PC-3 (cell line): Measurements from ENCODE around the gene ICAM2. TPM values are rescaled to one million over a fixed set of nuclear protein-coding genes. Genes with fewer than 3 reads are reported as not detected.

ENCODE experiments used
- ATAC-seq: fragments of 200-7000 bp; cut with Tn5 transposase; 2 replicates; pipeline ENCODE4 v1.9.1; 2020; ENCODE audit warnings: mild to moderate bottlenecking, moderate library complexity
- BruUV-seq: library from RNA; stranded (reverse); fragments of 400-500 nt; replicated peaks from 2 replicates; lab custom pipeline; 2021; lab: Mats Ljungman, UMichigan
- CTCF ChIA-PET: fragments of 300-600 bp; sonication (Branson Sonifier 250); formaldehyde crosslinking; loops from one replicate; lab custom pipeline; 2022; ENCODE audit warnings: antibody characterized with exemption; lab: Charles Lee
- POLR2A ChIA-PET: fragments of 300-600 bp; sonication (Branson Sonifier 250); formaldehyde crosslinking; loops from one replicate; lab custom pipeline; 2022; ENCODE audit warnings: antibody characterized with exemption; ENCODE audit not compliant: unreplicated experiment; lab: Charles Lee
- DNase-seq: peaks from one replicate; pipeline ENCODE4 v3.0.0-alpha.2; 2015
- H2AFZ ChIP-seq: fragments of 300-600 bp; sonication (generic); 2 replicates; pipeline ENCODE4 v1.6.0; 2016; ENCODE audit warnings: antibody characterized with exemption, low read length
- H3F3A ChIP-seq: fragments of 300-600 bp; sonication (generic); one replicate; pipeline ENCODE4 v1.6.0; 2017; ENCODE audit warnings: antibody characterized with exemption, low read length, control low read depth, mild to moderate bottlenecking; ENCODE audit not compliant: unreplicated experiment
- H3K27ac ChIP-seq: fragments of 300-600 bp; sonication (generic); 2 replicates; pipeline ENCODE4 v1.5.1; 2016; ENCODE audit warnings: mild to moderate bottlenecking, low read length
- H3K27me3 ChIP-seq: fragments of 300-600 bp; sonication (generic); 2 replicates; pipeline ENCODE4 v1.6.1; 2016; ENCODE audit warnings: low read length, mixed read lengths
- H3K36me3 ChIP-seq: fragments of 300-600 bp; sonication (generic); 2 replicates; pipeline ENCODE4 v1.6.1; 2016; ENCODE audit warnings: low read depth, mixed run types, low read length, mixed read lengths
- H3K4me1 ChIP-seq: fragments of 300-600 bp; sonication (generic); 2 replicates; pipeline ENCODE4 v1.5.1; 2016; ENCODE audit warnings: low read length; ENCODE audit not compliant: insufficient read depth
- H3K4me2 ChIP-seq: fragments of 300-600 bp; sonication (generic); 2 replicates; pipeline ENCODE4 v1.6.0; 2016; ENCODE audit warnings: low read length
- H3K4me3 ChIP-seq: fragments of 300-600 bp; sonication (generic); 2 replicates; pipeline ENCODE4 v1.5.1; 2016; ENCODE audit warnings: mild to moderate bottlenecking, low read length, mixed read lengths
- H3K79me2 ChIP-seq: fragments of 300-600 bp; sonication (generic); 2 replicates; pipeline ENCODE4 v1.6.1; 2017; ENCODE audit warnings: low read length, mixed read lengths
- H3K9ac ChIP-seq: fragments of 300-600 bp; sonication (generic); 2 replicates; pipeline ENCODE4 v1.6.0; 2016; ENCODE audit warnings: mild to moderate bottlenecking, low read length
- H3K9me2 ChIP-seq: fragments of 300-600 bp; sonication (generic); replicated peaks from 2 replicates; pipeline ENCODE4 v1.6.1; 2016; ENCODE audit warnings: mixed run types, low read length, mixed read lengths
- H3K9me3 ChIP-seq: fragments of 300-600 bp; sonication (generic); 2 replicates; pipeline ENCODE4 v1.6.1; 2016; ENCODE audit warnings: low read length, mixed read lengths
- H4K20me1 ChIP-seq: fragments of 300-600 bp; sonication (generic); 2 replicates; pipeline ENCODE4 v1.6.1; 2016; ENCODE audit warnings: low read length, mixed read lengths
- EZH2 ChIP-seq: fragments of 300-600 bp; sonication (generic); IDR thresholded peaks from one replicate; pipeline ENCODE4 v1.6.1; 2017; ENCODE audit warnings: antibody characterized with exemption, mild to moderate bottlenecking, low read length; ENCODE audit not compliant: unreplicated experiment
- EZH2phosphoT487 ChIP-seq: fragments of 300-600 bp; sonication (generic); IDR thresholded peaks from 2 replicates; pipeline ENCODE4 v1.6.1; 2018; ENCODE audit warnings: mild to moderate bottlenecking, antibody characterized with exemption, low read length, borderline replicate concordance
- intact Hi-C: fragments of 100-400 bp; cut with micrococcal nuclease; formaldehyde crosslinking; loops from 2 replicates; pipeline ENCODE4 v1.9.0; 2023
- total RNA-seq: library from RNA; depleted of rRNA; stranded (reverse); fragments of >200 nt; gene quantifications from 2 replicates; pipeline ENCODE4 v1.2.3, GENCODE V29; 2014
- TF ChIP-seq, protein P1 (sequence below): fragments of 300-600 bp; sonication (generic); conservative IDR thresholded peaks from 2 replicates; pipeline ENCODE4 v1.5.1; 2017; ENCODE audit warnings: antibody characterized with exemption, low read depth, mild to moderate bottlenecking, low read length

The ICAM2 gene
- total RNA-seq, 1 experiment from 2014 or later, result not detected

GRCh38 chr17:64016231-64016784 is 4.1 kb downstream of the ICAM2 start:
- no peaks in the 10 kb centered on the region for H3K9me3 ChIP-seq
- POLR2A ChIA-PET, result no interaction called here
- H3K9ac ChIP-seq, result no peak overlapping the region
- TF ChIP-seq EZH2phosphoT487 (no peak), EZH2 (no peak)
- TF ChIP-seq, protein P1, sequence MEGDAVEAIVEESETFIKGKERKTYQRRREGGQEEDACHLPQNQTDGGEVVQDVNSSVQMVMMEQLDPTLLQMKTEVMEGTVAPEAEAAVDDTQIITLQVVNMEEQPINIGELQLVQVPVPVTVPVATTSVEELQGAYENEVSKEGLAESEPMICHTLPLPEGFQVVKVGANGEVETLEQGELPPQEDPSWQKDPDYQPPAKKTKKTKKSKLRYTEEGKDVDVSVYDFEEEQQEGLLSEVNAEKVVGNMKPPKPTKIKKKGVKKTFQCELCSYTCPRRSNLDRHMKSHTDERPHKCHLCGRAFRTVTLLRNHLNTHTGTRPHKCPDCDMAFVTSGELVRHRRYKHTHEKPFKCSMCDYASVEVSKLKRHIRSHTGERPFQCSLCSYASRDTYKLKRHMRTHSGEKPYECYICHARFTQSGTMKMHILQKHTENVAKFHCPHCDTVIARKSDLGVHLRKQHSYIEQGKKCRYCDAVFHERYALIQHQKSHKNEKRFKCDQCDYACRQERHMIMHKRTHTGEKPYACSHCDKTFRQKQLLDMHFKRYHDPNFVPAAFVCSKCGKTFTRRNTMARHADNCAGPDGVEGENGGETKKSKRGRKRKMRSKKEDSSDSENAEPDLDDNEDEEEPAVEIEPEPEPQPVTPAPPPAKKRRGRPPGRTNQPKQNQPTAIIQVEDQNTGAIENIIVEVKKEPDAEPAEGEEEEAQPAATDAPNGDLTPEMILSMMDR, result peak; percentile 55; the same call in 1 of the 2 replicates
- no peaks in the 10 kb centered on the region for H3K27me3 ChIP-seq
- intact Hi-C loops, result loop anchor here (2.0 kb wide), 1 partner anchor 98 kb away; the partner anchor contains the start of gene GH1
- no peaks in the 10 kb centered on the region for H3K9me2 ChIP-seq
- no peak overlapping the region for H3K4me3 ChIP-seq
- no peak overlapping the region for H3K27ac ChIP-seq
- H3K36me3 ChIP-seq, result no peaks in the 10 kb centered on the region
- H3K79me2 ChIP-seq, result no peaks in the 10 kb centered on the region
- H3K4me2 ChIP-seq, result no peak overlapping the region
- no peaks in the 10 kb centered on the region for H3F3A ChIP-seq
- BruUV-seq, result no TSS peak
- no peaks in the 10 kb centered on the region for H4K20me1 ChIP-seq
- ATAC-seq, result peak; percentile 78
- no peaks in the 10 kb centered on the region for H3K4me1 ChIP-seq
- CTCF ChIA-PET, result interaction anchor here (0.5 to 2.1 kb wide), 5 partner anchors 10 to 402 kb away, joined by 3 to 8 read pairs (median 6); no protein-coding TSS in a partner anchor
- H2AFZ ChIP-seq, result no peak overlapping the region
- no peak for DNase-seq

DNA sequence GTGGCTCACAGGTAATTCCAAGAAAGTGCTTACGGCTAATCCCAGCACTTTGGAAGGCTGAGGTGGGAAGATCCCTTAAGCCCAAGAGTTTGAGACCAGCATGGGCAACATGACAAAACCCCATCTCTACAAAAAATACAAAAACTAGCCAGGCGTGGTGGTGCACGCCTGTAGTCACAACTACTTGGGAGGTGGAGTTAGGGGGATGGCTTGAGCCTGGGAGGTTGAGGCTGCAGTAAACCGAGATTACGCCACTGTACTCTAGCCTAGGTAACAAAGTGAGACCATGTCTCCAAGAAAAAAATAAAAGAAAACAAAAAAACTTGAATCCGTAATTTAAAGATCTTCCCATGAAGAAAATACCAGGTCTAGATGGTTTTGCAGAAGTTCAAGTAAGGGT is 5.0 kb downstream of the ICAM2 start:
- CTCF ChIA-PET, result no interaction called here
- ATAC-seq, result no peak

More for the DNA sequence above, 5.0 kb downstream of the ICAM2 start:
- Histone ChIP-seq H3K36me3 (no peaks in the 10 kb centered on the region), H3K4me1 (no peaks in the 10 kb centered on the region), H3F3A (no peaks in the 10 kb centered on the region), H3K79me2 (no peaks in the 10 kb centered on the region), H3K4me2 (no peak overlapping the region), H3K9me3 (peaks cover under 1% of the 10 kb centered on the region; the same call in 1 of the 2 replicates), H4K20me1 (no peaks in the 10 kb centered on the region), H2AFZ (no peak overlapping the region), H3K9ac (no peak overlapping the region), H3K4me3 (no peak overlapping the region), H3K27me3 (no peaks in the 10 kb centered on the region), H3K9me2 (no peaks in the 10 kb centered on the region), H3K27ac (no peak overlapping the region)
- POLR2A ChIA-PET, result no interaction called here
- intact Hi-C loops, result no loop called here
- BruUV-seq, result no TSS peak
- TF ChIP-seq EZH2 (no peak), EZH2phosphoT487 (no peak)
- TF ChIP-seq, protein P1, result no peak
- no peak for DNase-seq
